ENCODE results near the gene TRIM31.

TRIM31 gene, protein sequence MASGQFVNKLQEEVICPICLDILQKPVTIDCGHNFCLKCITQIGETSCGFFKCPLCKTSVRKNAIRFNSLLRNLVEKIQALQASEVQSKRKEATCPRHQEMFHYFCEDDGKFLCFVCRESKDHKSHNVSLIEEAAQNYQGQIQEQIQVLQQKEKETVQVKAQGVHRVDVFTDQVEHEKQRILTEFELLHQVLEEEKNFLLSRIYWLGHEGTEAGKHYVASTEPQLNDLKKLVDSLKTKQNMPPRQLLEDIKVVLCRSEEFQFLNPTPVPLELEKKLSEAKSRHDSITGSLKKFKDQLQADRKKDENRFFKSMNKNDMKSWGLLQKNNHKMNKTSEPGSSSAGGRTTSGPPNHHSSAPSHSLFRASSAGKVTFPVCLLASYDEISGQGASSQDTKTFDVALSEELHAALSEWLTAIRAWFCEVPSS

DNA sequence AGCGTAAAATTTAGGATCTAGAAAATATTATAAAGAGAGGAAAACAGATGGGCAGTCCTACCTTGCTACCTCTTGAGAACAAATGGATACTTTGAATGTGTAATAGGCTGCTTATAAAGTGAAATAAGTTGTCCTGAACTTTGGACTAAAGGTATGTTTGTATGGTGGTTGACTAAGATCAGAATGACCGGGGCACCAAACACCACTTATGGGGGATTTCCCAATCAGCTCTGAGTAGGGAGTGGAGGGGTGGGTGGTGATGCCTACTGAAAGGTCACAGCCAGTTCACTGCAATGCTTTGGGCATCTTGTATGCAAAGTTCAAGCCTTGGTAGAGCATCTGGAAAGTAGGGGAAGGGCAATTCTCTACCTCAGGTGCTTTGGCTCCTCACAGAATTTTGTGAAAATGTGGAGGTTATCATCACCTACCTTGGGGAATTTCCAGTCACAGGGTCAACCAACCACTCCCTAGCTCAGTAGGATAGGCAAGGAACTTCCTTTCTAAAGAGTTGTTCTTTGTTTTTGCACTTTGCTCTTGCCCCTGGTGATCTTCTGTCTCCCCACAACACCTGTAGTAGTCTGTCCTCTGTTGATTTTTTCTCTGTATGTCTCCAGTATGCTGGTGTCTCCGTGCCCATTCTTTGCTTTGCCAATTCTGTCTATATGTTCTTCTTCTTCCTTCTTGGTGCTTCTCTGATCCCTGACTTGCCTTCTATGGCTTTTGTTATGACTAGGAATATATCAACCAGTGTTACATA lies at the start of gene TRIM31:
Gene TRIM31, minus strand, starts transcription at position 88 of the 757 bp plus-strand sequence. CDS start 285 bp downstream, outside the sequence.
- TF ChIP-seq GATA3 (IDR thresholded peaks at IDR 0.05; ENCODE audit: low read depth, low read length) (no peak), GATA2 (IDR thresholded peaks at IDR 0.05; ENCODE audit: low read depth, low read length) (no peak)

DNA sequence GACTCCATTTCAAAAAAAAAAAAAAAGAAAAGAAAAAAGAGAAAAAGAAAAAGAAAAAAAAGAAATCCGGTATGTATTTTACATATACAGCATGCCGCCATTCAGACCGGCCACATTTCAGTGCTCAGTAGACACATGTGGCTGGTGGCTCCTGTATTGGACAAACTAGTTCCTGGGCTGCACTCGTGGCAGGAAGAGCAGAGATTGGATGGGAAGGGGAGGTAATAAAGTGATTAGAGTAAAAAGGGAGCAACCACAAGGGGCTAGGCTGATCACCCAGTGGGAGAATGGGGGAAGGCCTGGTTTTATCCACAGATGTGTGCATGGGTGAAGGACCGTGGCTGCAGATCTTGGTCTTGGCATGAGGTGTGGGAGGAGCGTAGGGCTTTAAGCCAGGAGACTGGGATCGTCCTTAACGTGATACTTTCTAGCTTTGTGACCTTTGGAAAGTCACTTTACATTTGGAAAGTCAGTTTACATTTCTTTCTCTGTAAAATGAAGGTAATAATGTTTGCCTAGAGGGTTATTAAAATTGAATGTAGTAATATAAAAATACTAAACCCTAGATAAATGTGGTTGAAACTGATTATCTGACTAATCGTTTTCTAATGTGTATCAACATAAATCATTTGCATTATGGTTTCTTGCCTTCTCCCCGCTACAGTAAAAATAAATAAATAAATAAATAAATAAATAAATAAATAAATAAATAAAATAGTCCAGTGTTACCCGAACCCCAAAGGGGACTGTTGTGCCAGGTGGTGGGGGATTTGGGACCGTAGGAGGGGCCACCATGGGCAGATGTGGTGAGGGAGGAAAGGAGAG lies 49.6 kb upstream of the TRIM31 start:
- TF ChIP-seq GATA2 (IDR thresholded peaks at IDR 0.05; ENCODE audit: low read depth, low read length) (no peak), GATA3 (IDR thresholded peaks at IDR 0.05; ENCODE audit: low read depth, low read length) (no peak)

DNA sequence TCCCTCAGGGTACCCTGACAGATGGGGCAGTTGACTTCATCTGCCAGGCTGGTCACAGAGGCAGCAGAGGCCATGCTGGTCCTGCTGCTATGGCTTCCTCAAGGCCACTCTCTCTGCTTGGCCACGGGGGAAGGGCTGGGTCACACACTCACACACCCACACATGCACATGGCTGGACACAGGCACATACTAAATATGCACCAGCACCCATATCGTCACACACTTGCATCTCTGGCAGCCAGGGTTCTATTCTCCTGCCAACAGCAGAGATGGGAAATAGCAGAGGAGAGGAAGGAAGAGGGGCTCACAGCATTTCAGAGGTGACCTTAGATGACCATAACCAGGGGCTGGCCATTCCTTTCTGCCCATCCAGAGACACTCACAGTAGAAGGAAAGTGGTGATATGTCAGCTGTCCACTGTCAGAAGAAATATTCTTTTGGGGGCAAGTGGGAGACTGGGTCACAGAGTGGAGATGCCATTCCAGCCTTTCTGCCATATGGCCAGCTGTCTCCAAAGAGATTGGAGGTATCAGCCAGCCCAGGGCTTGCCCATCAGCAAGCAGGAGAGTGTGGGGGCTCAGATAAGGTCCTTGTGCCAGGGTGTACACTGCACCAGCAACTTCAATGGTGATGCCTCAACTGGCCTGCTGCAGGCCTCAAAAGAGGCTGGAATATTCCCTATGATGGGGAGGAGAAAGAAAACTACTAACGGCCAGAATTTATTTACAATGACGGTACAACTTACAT lies 48.1 kb upstream of the TRIM31 start, which contains the start of gene TRIM10:
Gene TRIM10, minus strand, starts transcription at position 427 of the 747 bp plus-strand sequence. Its CDS starts 353 bp downstream, at position 74.
- TF ChIP-seq GATA3 (IDR thresholded peaks at IDR 0.05; ENCODE audit: low read depth, low read length), result no peak
- TF ChIP-seq GATA2 (IDR thresholded peaks at IDR 0.05; ENCODE audit: low read depth, low read length), result no peak

DNA sequence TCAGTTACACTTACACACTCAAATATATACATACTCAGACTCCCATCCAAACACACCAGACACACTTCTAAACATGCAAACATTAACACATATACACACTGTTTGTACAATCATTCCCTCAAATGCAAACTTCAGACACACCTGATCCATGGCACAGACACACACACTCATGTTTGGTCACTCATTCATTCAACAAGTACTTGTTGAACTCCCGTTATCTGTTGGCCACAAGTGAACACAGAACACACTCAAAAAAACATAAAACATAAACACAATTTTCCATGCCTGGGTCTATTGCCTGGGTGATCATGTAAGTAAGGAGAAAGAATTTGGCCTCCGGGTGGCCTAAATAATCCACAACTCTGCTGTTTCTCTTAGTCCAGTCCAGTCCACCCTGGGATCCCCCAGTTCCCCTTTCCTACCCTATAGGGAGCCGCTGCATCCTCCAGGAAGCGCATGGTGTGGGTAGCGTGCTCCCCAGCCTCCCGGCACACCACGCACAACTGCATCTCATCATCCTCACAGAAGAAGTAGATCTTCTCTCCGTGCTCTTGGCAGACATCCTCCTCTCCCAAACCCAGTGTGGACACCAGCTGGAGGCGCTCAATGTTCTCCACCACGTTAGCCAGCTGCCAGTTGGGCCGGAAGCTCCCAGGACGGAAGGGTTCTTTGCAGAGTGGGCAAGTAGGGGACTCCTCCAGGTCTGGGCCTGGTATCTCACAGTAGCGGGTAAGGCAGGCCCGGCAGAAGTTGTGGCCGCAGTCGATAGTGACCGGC lies 47.3 kb upstream of the TRIM31 start:
- TF ChIP-seq GATA2 (IDR thresholded peaks at IDR 0.05; ENCODE audit: low read depth, low read length) (no peak), GATA3 (IDR thresholded peaks at IDR 0.05; ENCODE audit: low read depth, low read length) (no peak)

DNA sequence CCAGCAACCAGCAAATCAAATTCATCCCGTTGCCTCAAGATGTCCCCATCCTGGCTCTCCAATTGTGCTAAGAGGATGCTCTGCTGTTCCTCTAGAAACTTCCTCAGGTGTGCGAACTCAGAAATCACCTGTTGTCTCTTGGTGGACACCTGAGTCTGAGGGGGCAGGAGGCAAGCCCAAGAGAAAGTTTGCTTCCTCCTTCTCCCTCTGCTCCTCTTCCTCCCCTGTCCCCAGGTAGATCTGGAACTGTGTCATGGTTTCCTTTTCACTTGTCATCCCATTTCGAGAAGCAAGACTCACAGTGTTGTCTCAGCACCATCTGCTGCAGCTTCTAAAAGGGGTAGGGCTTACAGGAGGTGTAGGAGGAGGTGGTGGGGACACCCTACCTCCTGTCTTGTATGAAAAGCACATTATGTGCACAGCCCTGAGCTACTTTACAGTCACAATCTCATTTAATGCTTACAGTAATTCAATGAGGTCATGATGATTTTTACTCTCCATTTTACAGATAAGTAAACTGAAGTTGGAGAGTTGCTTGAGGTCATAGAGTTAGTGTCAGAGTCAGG lies 45.7 kb upstream of the TRIM31 start:
- TF ChIP-seq GATA2 (IDR thresholded peaks at IDR 0.05; ENCODE audit: low read depth, low read length) (no peak), GATA3 (IDR thresholded peaks at IDR 0.05; ENCODE audit: low read depth, low read length) (no peak)

DNA sequence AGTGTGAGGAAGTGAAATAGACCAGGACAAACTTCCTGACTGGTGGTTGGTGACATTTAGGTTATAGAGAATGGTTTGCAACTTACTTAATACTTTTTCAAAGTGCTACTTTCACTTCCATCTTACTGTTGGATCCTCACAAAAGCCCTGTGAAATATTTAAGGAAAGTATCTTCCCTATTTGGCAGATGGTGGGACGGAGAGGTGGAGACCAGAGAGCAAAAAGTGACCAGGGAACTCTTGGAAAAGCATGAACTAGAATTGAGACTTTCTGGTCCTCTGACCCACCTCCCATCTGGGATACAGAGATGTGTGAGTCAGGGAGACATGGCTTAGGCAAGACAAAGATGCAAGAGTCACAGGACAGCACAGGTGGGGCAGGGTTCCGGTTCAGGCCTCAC lies 45.1 kb upstream of the TRIM31 start:
- no peak for TF ChIP-seq GATA2 (IDR thresholded peaks at IDR 0.05; ENCODE audit: low read depth, low read length)
- TF ChIP-seq GATA3 (IDR thresholded peaks at IDR 0.05; ENCODE audit: low read depth, low read length), result no peak

DNA sequence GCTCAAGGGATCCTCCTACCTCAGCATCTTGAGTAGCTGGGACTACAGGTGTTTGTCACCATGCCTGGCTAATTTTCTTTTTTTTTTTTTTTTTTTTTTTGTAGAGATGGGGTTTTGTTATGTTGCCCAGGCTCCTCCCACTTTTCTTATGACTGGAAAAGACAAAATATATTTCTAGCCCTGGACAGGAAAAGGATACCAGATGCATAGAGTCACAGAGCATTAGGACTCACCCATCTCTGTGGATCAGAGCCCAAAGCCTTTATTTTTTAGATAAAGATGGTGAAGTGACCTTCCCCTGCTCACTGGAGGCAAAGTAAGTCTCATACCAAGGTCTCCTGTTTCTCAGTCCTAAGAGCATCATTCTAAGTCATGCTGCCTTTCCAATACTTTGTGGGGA lies 44.7 kb upstream of the TRIM31 start:
- TF ChIP-seq GATA3 (IDR thresholded peaks at IDR 0.05; ENCODE audit: low read depth, low read length), result no peak
- TF ChIP-seq GATA2 (IDR thresholded peaks at IDR 0.05; ENCODE audit: low read depth, low read length), result no peak

DNA sequence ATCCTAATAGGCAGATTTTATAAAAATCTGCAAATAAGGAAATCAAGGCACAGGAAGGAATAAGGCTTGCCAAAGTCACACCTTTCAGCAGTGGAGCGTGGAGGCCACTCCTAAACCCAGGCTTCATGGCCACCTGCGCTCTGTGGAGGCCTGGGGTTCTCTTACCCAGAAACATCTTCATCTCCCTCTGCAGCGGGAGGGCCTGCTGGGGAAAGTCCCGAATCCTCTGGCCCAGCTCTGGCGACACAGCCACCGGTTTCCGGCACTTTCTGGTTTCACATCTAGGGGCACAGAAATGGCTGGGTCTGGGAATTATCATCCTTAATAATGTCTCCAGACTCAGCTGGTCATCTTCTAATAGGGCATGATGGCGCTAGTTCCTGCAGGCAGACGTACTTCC lies 43.9 kb upstream of the TRIM31 start:
- TF ChIP-seq GATA3 (IDR thresholded peaks at IDR 0.05; ENCODE audit: low read depth, low read length), result no peak
- TF ChIP-seq GATA2 (IDR thresholded peaks at IDR 0.05; ENCODE audit: low read depth, low read length), result no peak

DNA sequence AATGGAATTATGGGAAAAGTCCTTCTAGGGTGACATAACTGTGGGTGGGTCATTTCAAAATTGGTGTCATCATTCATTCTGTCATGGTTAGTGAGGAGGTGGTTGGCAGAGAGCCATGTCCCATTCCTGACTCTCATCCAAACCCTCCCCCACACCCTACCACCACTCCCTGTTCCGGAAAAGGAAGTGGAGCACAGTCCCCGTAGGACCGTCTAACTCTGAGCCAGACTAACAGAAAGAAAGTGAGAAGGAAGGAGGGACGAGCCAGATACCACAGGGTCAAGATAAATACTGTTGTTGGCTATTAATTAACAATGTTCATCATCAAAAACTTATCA lies 43.3 kb upstream of the TRIM31 start:
- TF ChIP-seq GATA3 (IDR thresholded peaks at IDR 0.05; ENCODE audit: low read depth, low read length) (no peak), GATA2 (IDR thresholded peaks at IDR 0.05; ENCODE audit: low read depth, low read length) (no peak)

DNA sequence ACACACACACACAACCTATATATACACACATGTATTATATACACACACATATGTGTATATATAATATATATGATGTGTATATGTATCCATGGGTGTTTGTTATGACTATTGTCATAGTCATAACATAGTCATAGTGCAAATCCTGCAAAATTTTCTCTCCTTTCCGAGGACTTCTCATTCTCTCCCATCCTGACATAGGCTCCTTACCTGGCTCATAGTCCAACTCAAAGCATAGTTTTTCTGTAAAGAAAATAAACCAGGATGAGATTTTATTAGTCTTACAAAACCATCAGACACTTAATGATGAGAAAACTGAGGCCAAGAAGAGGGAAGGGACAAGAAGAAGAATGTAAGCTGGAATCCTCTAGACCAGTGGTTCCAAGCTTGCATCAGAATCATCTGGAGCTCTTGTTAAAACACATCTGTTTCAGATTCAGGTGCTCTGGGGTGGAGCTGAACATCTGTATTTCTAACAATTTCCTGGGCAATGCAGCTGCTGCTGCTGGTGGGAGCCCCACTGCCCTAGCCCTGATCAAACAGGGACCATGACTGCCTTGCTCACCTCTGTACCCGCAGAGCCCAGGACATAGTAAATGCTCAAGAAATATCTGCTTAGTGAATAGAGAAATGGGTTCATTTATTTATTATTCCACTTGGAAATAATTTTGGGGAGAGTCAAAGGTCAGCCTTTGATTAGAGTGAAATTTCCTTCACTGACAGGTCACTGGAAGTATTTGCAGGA lies 42.8 kb upstream of the TRIM31 start:
- no peak for TF ChIP-seq GATA3 (IDR thresholded peaks at IDR 0.05; ENCODE audit: low read depth, low read length)
- no peak for TF ChIP-seq GATA2 (IDR thresholded peaks at IDR 0.05; ENCODE audit: low read depth, low read length)

DNA sequence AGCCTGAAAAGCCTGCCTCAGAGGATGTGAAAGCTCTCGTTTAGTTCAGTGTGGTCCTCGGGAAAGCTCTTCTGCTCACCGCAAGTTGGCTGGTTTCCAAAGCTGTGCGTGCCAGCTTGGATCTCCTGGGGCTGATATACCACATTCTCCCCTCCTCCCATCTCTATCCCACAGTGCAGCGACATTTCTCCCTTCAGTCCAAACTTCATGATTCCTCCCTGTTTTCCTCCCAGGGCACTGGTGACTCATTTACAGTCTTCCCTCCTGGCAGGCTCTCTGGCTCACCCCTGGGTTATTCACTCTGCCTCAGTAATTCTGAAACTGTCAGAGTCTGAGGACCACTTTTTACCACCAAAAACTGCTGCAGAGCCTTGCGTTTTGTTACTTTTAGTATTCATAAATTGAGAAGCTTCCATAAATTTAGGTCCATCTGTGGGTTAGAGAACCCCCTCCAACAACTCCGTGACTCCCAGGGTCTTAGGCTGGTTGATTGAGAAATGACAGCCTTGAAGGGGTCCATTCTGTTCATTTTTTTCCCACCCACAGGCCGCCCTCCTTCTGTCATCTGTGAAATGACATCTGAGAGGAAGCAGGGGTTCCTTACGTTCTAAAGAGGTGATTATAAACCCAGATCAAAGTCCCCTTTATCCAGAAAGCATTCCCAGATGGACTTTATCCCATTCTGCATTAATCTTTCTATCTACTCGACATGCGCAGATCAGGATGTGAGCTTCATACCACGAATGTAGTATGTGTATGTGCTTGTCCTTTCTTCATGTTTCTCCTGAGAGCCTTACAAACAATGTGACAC lies 42.0 kb upstream of the TRIM31 start:
- TF ChIP-seq GATA2 (IDR thresholded peaks at IDR 0.05; ENCODE audit: low read depth, low read length), result no peak
- no peak for TF ChIP-seq GATA3 (IDR thresholded peaks at IDR 0.05; ENCODE audit: low read depth, low read length)

Measured in SH-SY5Y (cell line).